SK-N-MC (cell line): ENCODE data around the gene UBE2E2.

Source experiments
- DNase-seq: peaks from one replicate; pipeline ENCODE4 v3.0.0-alpha.2; 2011; ENCODE audit warnings: low read depth, low spot score
- H3K27ac ChIP-seq: fragments of 200-600 bp; sonication (generic); 2 replicates; pipeline ENCODE4 v1.5.1; 2016; ENCODE audit warnings: mixed run types
- H3K36me3 ChIP-seq: fragments of 200-600 bp; sonication (generic); 2 replicates; pipeline ENCODE4 v1.6.1; 2017; ENCODE audit warnings: antibody characterized with exemption, low read length, mixed read lengths; ENCODE audit not compliant: insufficient read depth
- H3K4me3 ChIP-seq: fragments of 200-600 bp; sonication (generic); 2 replicates; pipeline ENCODE4 v1.5.1; 2016
- H3K9ac ChIP-seq: fragments of 200-600 bp; sonication (generic); 2 replicates; pipeline ENCODE4 v1.8.0; 2017; ENCODE audit warnings: mixed run types, mixed read lengths; ENCODE audit not compliant: insufficient read length
- H3K9me3 ChIP-seq: fragments of 200-600 bp; sonication (generic); 2 replicates; pipeline ENCODE4 v1.6.1; 2017; ENCODE audit warnings: low read depth, mild to moderate bottlenecking, antibody characterized with exemption, low read length, moderate library complexity, mixed read lengths
- EZH2 ChIP-seq: fragments of 200-600 bp; sonication (generic); IDR thresholded peaks from one replicate; pipeline ENCODE4 v1.6.1; 2017; ENCODE audit warnings: antibody characterized with exemption
- FOXP2 ChIP-seq: optimal IDR thresholded peaks from 2 replicates; pipeline ENCODE3; 2011; ENCODE audit warnings: mild to moderate bottlenecking, moderate library complexity; ENCODE audit not compliant: insufficient read depth; ENCODE audit errors: extremely low read length, control extremely low read depth
- POLR2AphosphoS5 ChIP-seq: IDR thresholded peaks from 2 replicates; pipeline ENCODE4 v1.6.1; 2012; ENCODE audit warnings: mild to moderate bottlenecking, low read depth, low read length, borderline replicate concordance

The UBE2E2 gene

DNA sequence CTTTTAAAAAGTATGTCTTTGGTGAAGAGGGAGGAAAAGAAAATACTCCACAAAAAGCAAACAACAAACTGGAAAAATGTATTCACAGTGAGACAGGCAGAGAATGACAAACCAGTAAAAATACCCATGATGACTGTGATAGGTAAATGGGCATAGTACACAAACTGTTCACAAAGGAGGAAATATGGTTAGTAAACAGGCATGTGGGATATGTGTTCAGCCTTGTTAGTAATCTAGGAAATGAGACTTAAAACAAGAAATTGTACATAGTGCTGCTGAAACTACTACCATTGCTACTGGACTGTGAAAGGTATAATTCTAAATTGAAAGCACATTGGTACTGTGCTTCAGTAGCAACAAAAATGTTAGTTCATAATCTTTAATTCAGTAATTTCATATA, 50.1 kb downstream of the UBE2E2 start:
- no peaks in the 10 kb centered on the region for H3K36me3 ChIP-seq
- H3K9me3 ChIP-seq = no peaks in the 10 kb centered on the region
- TF ChIP-seq POLR2AphosphoS5 = no peak
- no peak for TF ChIP-seq FOXP2
- TF ChIP-seq EZH2 = no peak
- no peak overlapping the region for H3K4me3 ChIP-seq
- no peak for DNase-seq
- H3K9ac ChIP-seq = no peak overlapping the region
- H3K27ac ChIP-seq = no peak overlapping the region

DNA sequence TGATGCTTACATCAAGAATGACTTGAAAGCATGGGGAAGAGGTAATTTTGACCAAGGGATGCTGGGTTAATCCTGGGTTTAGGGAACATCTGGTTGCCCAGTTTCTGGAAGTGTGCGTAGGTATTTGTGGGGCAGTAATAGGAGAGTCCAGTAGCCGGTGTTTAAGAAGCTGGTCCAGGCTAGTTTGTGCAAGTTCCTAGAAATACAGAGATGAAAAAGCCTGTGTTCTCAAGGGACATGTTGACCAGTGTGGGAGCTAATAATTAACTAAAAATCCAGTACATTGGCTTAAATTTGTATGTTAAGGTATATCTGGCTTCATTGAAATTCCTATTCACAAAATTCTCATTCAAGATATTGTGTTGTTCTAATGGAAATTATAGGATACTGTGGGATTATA, 51.2 kb downstream of the UBE2E2 start:
- H3K36me3 ChIP-seq = no peaks in the 10 kb centered on the region
- H3K27ac ChIP-seq = no peak overlapping the region
- H3K9me3 ChIP-seq = no peaks in the 10 kb centered on the region
- no peak for TF ChIP-seq EZH2
- TF ChIP-seq FOXP2 = no peak
- TF ChIP-seq POLR2AphosphoS5 = no peak
- H3K9ac ChIP-seq = no peak overlapping the region
- no peak for DNase-seq
- H3K4me3 ChIP-seq = no peak overlapping the region

DNA sequence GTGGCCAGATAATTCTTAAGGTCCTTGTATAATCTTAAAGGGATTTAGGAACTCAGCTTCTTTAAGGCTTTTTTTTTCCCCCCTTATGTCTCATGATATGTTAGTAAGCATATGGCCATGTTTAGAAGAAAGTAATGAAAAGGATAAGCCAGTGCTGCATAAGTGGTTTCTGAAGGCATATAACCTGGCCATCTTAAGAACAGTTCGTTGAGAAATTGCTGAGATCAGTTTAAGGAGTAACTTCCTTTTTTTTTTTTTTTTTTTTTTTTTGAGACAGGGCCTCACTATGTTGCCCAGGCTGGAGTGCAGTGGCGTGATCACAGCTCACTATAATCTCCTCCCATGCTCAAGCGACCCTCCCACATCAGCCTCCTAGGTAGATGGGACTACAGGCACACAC, 51.7 kb downstream of the UBE2E2 start:
- no peak overlapping the region for H3K4me3 ChIP-seq
- H3K36me3 ChIP-seq = no peaks in the 10 kb centered on the region
- H3K9ac ChIP-seq = no peak overlapping the region
- no peak for DNase-seq
- no peak for TF ChIP-seq POLR2AphosphoS5
- no peak for TF ChIP-seq FOXP2
- no peak for TF ChIP-seq EZH2
- no peak overlapping the region for H3K27ac ChIP-seq
- no peaks in the 10 kb centered on the region for H3K9me3 ChIP-seq

DNA sequence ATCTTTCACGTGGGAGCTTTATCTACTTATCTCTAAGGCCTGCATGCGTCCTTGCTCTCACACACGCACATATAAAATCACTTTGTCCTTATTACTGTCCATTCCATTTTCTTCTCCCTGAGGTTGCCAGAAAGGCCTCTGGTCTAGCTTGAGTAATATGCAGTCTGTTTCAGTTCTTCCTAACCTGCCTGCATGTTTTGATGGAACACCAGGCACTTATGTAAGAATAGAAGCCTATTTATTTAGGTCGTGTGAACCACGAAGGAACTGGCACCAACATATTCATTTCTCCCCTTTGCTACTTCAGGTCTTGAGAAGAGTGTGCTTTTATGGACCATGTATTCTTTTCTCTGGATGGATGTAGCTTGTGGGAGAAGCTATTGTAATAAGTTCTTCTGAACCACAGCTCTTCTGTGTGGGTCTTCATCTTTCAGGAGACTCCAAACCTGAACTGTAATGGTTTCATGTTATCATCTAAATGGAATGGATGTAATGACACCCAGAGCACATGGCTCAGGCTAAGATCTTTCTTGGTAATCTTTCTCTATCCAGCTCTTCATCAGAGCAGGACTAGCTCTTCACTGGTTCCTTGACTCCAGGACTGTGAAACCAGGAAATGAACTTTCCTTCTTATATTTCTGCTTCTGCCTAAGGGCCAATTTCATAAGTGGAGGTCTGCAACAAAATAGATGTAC, 53.8 kb downstream of the UBE2E2 start:
- no peaks in the 10 kb centered on the region for H3K9me3 ChIP-seq
- H3K36me3 ChIP-seq = no peaks in the 10 kb centered on the region
- H3K4me3 ChIP-seq = no peak overlapping the region
- H3K27ac ChIP-seq = no peak overlapping the region
- no peak overlapping the region for H3K9ac ChIP-seq
- no peak for DNase-seq
- TF ChIP-seq FOXP2 (no peak), EZH2 (no peak), POLR2AphosphoS5 (no peak)

DNA sequence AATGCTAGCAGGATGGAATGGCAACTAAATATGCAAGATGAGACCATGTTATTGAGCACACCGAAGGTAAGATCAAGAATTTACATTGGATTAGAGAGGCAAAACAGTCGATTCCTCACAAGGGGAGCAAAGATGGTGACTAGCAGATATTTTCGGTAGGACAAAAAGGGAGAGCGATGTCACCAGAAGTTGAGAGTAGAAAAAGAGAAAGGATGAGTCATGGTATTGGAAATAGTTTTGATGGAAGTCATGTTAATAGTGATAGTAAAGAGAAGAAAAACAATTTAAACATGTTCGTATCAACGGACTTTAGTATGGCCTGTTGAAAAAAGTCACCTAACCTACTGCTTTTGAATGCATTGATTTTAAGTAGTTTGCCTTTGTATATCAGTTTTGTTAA, 55.0 kb downstream of the UBE2E2 start:
- Histone ChIP-seq H3K36me3 (no peaks in the 10 kb centered on the region), H3K27ac (no peak overlapping the region)
- no peak for DNase-seq

DNA sequence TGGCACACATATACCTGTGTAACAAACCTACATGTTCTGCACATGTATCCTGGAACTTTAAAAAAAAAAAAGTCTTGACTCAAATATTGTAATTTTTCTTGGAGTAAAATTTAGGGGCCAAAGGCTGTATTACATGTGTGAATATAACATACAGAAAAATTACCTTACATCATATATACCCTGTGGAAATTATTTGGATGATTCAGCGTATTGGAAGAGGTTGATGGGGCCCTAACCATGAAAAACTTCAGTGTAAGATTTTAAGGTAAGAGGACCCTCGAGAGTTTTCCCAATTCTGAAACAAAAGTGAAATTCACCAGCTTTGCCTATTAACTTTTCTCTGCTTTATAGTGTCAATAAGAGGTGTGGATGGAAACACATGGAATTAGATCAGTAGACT, 56.4 kb downstream of the UBE2E2 start:
- H3K36me3 ChIP-seq = no peaks in the 10 kb centered on the region
- no peaks in the 10 kb centered on the region for H3K9me3 ChIP-seq
- no peak overlapping the region for H3K4me3 ChIP-seq
- H3K9ac ChIP-seq = no peak overlapping the region
- TF ChIP-seq FOXP2 = no peak
- TF ChIP-seq EZH2 = no peak
- TF ChIP-seq POLR2AphosphoS5 = no peak
- H3K27ac ChIP-seq = no peak overlapping the region
- DNase-seq = no peak

More for the DNA sequence above, 55.0 kb downstream of the UBE2E2 start:
- H3K9ac ChIP-seq = no peak overlapping the region
- no peak overlapping the region for H3K4me3 ChIP-seq
- H3K9me3 ChIP-seq = no peaks in the 10 kb centered on the region
- no peak for TF ChIP-seq FOXP2
- TF ChIP-seq POLR2AphosphoS5 = no peak
- no peak for TF ChIP-seq EZH2

DNA sequence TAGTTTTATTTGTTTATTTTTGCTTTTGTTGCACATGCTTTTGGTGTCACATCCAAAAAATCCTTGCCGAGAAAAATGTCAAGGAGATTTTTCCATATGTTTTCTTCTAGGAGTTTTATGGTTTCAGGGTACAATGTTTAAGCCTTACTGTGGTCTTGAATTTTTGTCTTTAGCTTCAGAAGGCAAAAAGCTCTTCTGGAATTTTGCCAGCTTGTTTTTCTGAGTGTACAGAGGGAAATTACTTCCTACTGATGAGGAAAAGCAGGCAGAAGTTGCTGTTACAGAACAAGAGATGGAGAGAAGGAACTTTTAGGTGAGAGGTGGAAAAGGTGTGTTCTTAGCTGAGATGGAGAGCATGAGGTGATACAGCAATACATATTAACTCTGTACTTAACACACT, 59.6 kb downstream of the UBE2E2 start:
- Histone ChIP-seq H3K9ac (no peak overlapping the region), H3K27ac (no peak overlapping the region)
- no peak for DNase-seq

DNA sequence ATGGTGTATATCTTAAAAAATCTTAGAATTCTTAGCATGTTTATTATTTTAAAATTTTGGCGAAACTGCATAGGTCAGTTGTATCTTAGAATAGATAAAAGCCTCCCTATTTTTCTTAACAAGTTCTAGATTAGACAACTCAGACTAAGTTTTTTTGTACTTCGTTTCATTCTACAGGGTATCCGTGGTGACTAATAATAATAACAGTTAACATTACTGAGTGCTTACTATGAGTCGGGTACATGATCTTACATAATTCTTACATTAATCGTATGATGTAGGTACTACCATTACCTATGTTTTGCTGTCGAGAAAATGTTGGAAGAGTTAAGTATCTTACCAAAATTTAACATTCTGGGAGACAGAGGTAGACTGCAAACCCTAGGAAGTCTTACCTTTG, 60.7 kb downstream of the UBE2E2 start:
- TF ChIP-seq EZH2 = no peak
- no peak for TF ChIP-seq POLR2AphosphoS5
- TF ChIP-seq FOXP2 = no peak
- H3K9me3 ChIP-seq = no peaks in the 10 kb centered on the region
- no peak overlapping the region for H3K4me3 ChIP-seq
- DNase-seq = no peak
- H3K27ac ChIP-seq = no peak overlapping the region
- no peaks in the 10 kb centered on the region for H3K36me3 ChIP-seq
- H3K9ac ChIP-seq = no peak overlapping the region

More for the DNA sequence above, 59.6 kb downstream of the UBE2E2 start:
- Histone ChIP-seq H3K4me3 (no peak overlapping the region), H3K36me3 (no peaks in the 10 kb centered on the region), H3K9me3 (no peaks in the 10 kb centered on the region)
- TF ChIP-seq POLR2AphosphoS5 (no peak), FOXP2 (no peak), EZH2 (no peak)

DNA sequence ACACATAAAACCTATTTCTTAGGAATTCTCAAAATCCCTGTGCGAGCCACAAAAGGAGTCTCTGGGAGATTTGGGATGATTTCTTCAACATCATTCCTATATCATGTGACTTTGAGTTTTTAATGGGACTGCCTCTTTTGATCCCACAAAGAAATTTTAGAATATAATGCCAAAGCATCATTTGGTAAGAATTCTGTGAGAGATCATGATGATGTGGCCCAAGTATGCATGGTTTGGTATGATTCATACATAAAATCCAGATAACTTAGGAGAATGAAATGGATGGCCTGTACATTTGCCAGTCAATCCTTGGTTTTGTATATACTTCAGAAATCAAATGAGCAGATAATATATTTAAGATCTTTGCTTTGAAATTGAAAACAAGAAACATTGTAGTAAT, 61.3 kb downstream of the UBE2E2 start:
- no peak overlapping the region for H3K9ac ChIP-seq
- no peak overlapping the region for H3K27ac ChIP-seq
- no peaks in the 10 kb centered on the region for H3K36me3 ChIP-seq
- no peaks in the 10 kb centered on the region for H3K9me3 ChIP-seq
- DNase-seq = no peak
- TF ChIP-seq EZH2 (no peak), POLR2AphosphoS5 (no peak), FOXP2 (no peak)
- no peak overlapping the region for H3K4me3 ChIP-seq

DNA sequence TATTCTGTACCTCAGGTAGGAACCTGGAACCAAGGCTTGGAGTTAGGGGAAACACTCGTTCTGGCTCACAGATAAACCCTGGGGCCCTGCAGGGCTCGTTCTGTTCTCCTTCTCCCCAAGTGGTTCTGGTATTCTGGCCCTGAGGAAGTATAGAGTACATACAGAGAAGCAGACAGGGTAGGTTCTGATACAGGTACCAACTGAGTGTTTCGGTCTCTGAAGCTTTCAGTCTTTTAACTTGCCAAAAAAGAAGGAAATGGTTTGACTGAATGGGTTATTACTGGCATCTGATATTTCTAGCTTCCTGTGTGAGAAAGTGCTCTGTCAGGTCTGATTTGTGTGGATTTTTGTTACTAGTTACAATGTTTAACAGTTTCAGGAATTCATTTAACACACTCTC, 67.3 kb downstream of the UBE2E2 start:
- no peak for DNase-seq
- Histone ChIP-seq H3K36me3 (no peaks in the 10 kb centered on the region), H3K4me3 (no peak overlapping the region), H3K9me3 (no peaks in the 10 kb centered on the region), H3K27ac (no peak overlapping the region), H3K9ac (no peak overlapping the region)
- TF ChIP-seq EZH2 = no peak
- no peak for TF ChIP-seq POLR2AphosphoS5
- TF ChIP-seq FOXP2 = no peak
